ENCODE measurements around the gene RTBDN. TPM values are rescaled to one million over a fixed set of nuclear protein-coding genes. Genes with fewer than 3 reads are reported as not detected.
A peak's percentile ranks its signal among the peaks of the same experiment; 100 is the strongest.

RTBDN gene
- total and polyA plus RNA-seq, 8 donors, result 0.19 to 4.6 (median 0.66) TPM; not detected in 2

GRCh38 chr19:12840091-12841079 is 6.0 kb upstream of the RTBDN start:
- no peak for TF ChIP-seq CTCF (IDR thresholded peaks at IDR 0.05)
- WGBS, 2 donors, result 29% methylated on average over 42 to 43 of the region's 43 CpGs
- H3K36me3 ChIP-seq, result no peaks in the 10 kb centered on the region
- FAIRE-seq, result no peak
- no peak overlapping the region for H3K27ac ChIP-seq
- peak overlapping the region in 1 of 4 donors; percentile 28 for H3K4me3 ChIP-seq
- ATAC-seq, result peak; percentile 28 to 70 (median 60)
- intact Hi-C loops (cut with DNase I), result loop anchor here in 2 of 3 donors (5.0 to 10.0 kb wide), 4 partner anchors 78 to 266 kb away; partner anchors contain the start of gene BEST2 (in 1 of the 2)
- DNase-seq, result peak; percentile 31 to 81 (median 70)
- H3K9me3 ChIP-seq, result no peaks in the 10 kb centered on the region
- H3K4me1 ChIP-seq, result peaks cover 0 to 6% (median 0%) of the 10 kb centered on the region in 3 donors
- peaks cover 0 to 16% (median 3%) of the 10 kb centered on the region in 4 donors for H3K27me3 ChIP-seq

DNA sequence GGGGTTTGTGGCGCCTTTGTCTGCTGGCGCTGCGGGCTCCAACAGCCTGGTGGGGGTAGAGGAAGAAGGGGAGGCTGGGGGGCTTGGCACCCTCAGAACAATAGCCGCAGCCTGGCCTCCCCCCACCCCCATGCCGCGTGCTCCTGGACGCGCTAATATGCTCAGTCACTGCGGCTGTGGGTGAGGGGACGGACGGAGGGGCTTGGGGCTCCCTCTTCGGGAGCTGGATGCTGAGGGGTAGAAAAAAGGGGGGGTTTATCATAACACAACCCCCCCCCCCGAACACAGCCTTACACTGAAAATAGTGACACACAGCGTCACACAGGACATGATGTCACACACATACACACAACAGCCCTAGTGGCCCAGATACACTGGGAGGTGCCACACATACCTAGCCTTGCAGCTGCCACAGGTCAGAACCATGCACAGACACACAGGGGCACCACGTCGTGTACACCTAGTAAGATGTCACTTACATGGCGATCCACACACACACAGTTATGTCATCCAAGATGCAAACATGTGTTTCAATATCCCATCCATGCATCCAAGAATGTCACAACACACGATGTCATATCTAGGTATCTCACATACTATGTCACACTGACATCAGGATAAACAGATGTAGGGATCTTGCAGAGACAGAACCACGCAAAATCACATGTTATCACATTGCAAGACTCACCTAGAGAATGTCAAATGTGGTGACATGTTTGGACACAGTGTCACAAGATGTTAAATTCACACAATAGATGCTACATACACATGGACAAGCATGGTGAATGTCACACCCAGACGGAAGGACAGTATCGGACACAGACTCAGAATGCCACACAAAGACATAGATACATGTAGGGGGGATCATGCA is 4.7 kb upstream of the RTBDN start:
- Histone ChIP-seq H3K36me3 (no peaks in the 10 kb centered on the region), H3K27ac (no peak overlapping the region), H3K9me3 (no peaks in the 10 kb centered on the region), H3K27me3 (peaks cover 0 to 29% (median 3%) of the 10 kb centered on the region in 4 donors), H3K4me1 (peaks cover 0 to 8% (median 0%) of the 10 kb centered on the region in 3 donors), H3K4me3 (peak overlapping the region in 1 of 4 donors; percentile 36)
- DNase-seq (no peak), ATAC-seq (no peak), FAIRE-seq (no peak)
- 14 to 17% methylated on average over 21 of the region's 21 CpGs for WGBS, 2 donors
- TF ChIP-seq CTCF (IDR thresholded peaks at IDR 0.05), result no peak
- intact Hi-C loops (cut with DNase I), result no loop called here

DNA sequence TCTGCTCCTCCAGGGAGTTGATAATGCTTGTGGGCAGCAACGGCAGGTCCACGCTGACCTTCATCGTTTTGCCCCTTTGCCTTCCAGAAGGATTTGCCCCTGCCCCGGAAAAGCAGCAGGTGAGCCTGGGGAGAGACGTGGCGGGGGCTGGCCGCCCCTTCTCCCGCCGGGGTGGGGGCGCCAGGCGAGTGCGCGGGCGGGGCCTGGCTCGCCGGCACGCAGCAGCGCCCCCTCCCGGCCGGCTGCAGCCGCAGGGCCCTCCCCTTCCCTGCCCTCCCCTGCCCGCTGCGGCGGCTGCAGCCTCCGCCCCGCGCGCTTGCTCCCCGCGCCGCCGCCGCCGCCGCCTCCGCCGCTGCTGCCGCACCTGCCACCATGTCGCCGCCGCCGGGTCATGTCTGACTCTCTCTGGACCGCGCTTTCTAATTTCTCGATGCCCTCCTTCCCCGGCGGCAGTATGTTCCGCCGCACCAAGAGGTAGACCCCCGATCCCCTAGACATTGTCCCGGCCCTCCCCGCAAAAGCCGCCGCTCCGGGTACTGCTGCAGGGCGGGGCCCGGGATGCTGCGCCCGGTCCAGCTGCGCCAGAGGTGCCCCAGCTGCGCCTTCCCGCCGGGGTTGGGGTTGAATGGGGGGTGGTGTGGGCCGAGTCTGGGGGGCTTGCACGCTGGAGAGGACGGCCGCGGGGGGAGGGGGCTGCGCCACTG is 4.0 kb upstream of the RTBDN start, which contains the start of gene MAST1:
Gene MAST1 (plus strand): TSS at position 334 of the 704 bp plus-strand sequence. CDS start 58 bp downstream, at position 392.
- peak in 3 of 6 donors; percentile 34 to 84 (median 54) for DNase-seq
- no peak for FAIRE-seq
- Histone ChIP-seq H3K36me3 (no peaks in the 10 kb centered on the region), H3K4me1 (peaks cover 0 to 13% (median 0%) of the 10 kb centered on the region in 3 donors), H3K9me3 (no peaks in the 10 kb centered on the region), H3K27ac (no peak within 1 kb of the TSS), H3K4me3 (peak within 1 kb of the TSS in 2 of 4 donors; percentile 28 to 36), H3K27me3 (peaks cover 0 to 29% (median 3%) of the 10 kb centered on the region in 4 donors)
- peak in 3 of 4 donors; percentile 6 to 46 (median 7) for TF ChIP-seq CTCF (IDR thresholded peaks at IDR 0.05)
- intact Hi-C loops (cut with DNase I), result no loop called here
- ATAC-seq, result peak; percentile 57 to 78 (median 69)
- WGBS, 2 donors, result 0 to 1% methylated on average over 20 to 69 of the region's 69 CpGs

GRCh38 chr19:12837225-12837624 is 2.8 kb upstream of the RTBDN start:
- DNase-seq, result no peak
- intact Hi-C loops (cut with DNase I), result no loop called here
- ATAC-seq, result no peak
- FAIRE-seq, result no peak
- Histone ChIP-seq H3K4me1 (peaks cover 0 to 15% (median 0%) of the 10 kb centered on the region in 3 donors), H3K4me3 (no peak overlapping the region), H3K9me3 (no peaks in the 10 kb centered on the region), H3K27ac (no peak overlapping the region), H3K27me3 (peaks cover 0 to 33% (median 5%) of the 10 kb centered on the region in 4 donors), H3K36me3 (no peaks in the 10 kb centered on the region)
- TF ChIP-seq CTCF (IDR thresholded peaks at IDR 0.05), result no peak
- WGBS, 2 donors, result 60 to 65% methylated on average over 4 of the region's 4 CpGs

Data from pancreas (tissue), 10 donors.